GM21529 (cell line): ENCODE data around the gene GPBP1L1.
A peak's percentile ranks its signal among the peaks of the same experiment; 100 is the strongest.
"Not testable (repeated sequence)": the region's sequence is repeated elsewhere in the genome, so short reads cannot be mapped to it uniquely, and the experiment has no call there.

Experiments used
- ATAC-seq: cut with Tn5 transposase; IDR thresholded peaks from one replicate; pipeline ENCODE4 v1.9.1; 2021; ENCODE audit not compliant: unreplicated experiment

GPBP1L1 gene

GRCh38 chr1:45596765-45597164 is 89.6 kb downstream of the GPBP1L1 start:
- not testable (repeated sequence) for ATAC-seq

- no peak for ATAC-seq
Observed at GRCh38 chr1:45594412-45594811, 91.9 kb downstream of the GPBP1L1 start.

GRCh38 chr1:45589861-45590260 is 96.5 kb downstream of the GPBP1L1 start:
- ATAC-seq, result no peak

GRCh38 chr1:45586769-45587168 is 99.6 kb downstream of the GPBP1L1 start:
- no peak for ATAC-seq

GRCh38 chr1:45585496-45586075 is 100.7 kb downstream of the GPBP1L1 start:
- no peak for ATAC-seq

- ATAC-seq, result no peak
Observed at GRCh38 chr1:45585110-45585426, 101.3 kb downstream of the GPBP1L1 start.

- ATAC-seq, result peak; percentile 34
Observed at GRCh38 chr1:45584351-45585109, 101.8 kb downstream of the GPBP1L1 start.

GRCh38 chr1:45583666-45584350 is 102.5 kb downstream of the GPBP1L1 start, which contains the start of gene NASP:
Gene NASP (plus strand): TSS chr1:45584041. CDS start chr1:45584147, 106 bp downstream.
- peak; percentile 41 for ATAC-seq

GRCh38 chr1:45583264-45583665 is 103.1 kb downstream of the GPBP1L1 start:
- ATAC-seq, result peak; percentile 75
